ENCODE results near the gene GIN1.

DNA sequence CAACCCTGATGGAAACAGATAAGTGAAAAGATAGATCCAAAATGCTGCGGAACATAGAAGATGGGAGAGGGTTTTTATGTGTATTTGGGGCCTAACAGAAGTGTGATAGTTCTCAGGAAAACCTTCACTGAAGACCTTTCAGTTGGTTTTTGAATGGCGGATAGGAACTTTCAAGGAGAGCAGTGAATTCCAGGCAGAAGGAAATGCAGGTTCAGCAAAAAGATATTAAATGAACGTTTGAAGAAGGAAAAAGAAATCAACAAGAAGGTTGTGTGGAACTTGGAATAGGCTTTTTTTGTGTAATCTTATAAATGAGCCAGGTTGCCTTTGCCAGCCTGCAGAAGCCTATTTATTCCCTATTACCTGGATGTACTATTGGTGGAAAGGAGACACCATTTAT lies 2.3 kb upstream of the GIN1 start:
- TF ChIP-seq EP300 (IDR thresholded peaks at IDR 0.05; ENCODE audit: borderline replicate concordance in 1 of 2, control insufficient read depth in 1 of 2, low read depth in 2 of 2, low read length in 2 of 2) (no peak), EZH2 (IDR thresholded peaks at IDR 0.05; ENCODE audit: borderline replicate concordance, control insufficient read depth, low read depth, low read length) (no peak), CHD1 (IDR thresholded peaks at IDR 0.05; ENCODE audit: low read depth, low read length) (no peak), POLR2A (IDR thresholded peaks at IDR 0.05; ENCODE audit: low read depth, low read length) (no peak), SPI1 (IDR thresholded peaks at IDR 0.05; ENCODE audit: borderline replicate concordance, insufficient read depth, low read depth, low read length) (no peak)
- TF ChIP-seq, protein P1, sequence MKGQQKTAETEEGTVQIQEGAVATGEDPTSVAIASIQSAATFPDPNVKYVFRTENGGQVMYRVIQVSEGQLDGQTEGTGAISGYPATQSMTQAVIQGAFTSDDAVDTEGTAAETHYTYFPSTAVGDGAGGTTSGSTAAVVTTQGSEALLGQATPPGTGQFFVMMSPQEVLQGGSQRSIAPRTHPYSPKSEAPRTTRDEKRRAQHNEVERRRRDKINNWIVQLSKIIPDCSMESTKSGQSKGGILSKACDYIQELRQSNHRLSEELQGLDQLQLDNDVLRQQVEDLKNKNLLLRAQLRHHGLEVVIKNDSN (IDR thresholded peaks at IDR 0.05; ENCODE audit: borderline replicate concordance, extremely low read length, insufficient read depth, low read depth, low read length), result no peak
- TF ChIP-seq, protein P2, sequence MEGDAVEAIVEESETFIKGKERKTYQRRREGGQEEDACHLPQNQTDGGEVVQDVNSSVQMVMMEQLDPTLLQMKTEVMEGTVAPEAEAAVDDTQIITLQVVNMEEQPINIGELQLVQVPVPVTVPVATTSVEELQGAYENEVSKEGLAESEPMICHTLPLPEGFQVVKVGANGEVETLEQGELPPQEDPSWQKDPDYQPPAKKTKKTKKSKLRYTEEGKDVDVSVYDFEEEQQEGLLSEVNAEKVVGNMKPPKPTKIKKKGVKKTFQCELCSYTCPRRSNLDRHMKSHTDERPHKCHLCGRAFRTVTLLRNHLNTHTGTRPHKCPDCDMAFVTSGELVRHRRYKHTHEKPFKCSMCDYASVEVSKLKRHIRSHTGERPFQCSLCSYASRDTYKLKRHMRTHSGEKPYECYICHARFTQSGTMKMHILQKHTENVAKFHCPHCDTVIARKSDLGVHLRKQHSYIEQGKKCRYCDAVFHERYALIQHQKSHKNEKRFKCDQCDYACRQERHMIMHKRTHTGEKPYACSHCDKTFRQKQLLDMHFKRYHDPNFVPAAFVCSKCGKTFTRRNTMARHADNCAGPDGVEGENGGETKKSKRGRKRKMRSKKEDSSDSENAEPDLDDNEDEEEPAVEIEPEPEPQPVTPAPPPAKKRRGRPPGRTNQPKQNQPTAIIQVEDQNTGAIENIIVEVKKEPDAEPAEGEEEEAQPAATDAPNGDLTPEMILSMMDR (IDR thresholded peaks at IDR 0.05 in 2 of 3, conservative IDR thresholded peaks at IDR 0.05 in 1 of 3; ENCODE audit: control insufficient read depth in 2 of 3, extremely low read depth in 1 of 3, insufficient read depth in 1 of 3, low read depth in 3 of 3, low read length in 3 of 3), result no peak
